Suprapubic skin (tissue), 4 donors: Measurements from ENCODE around the gene LCN12. TPM values are rescaled to one million over a fixed set of nuclear protein-coding genes. Genes with fewer than 3 reads are reported as not detected.

Experiments used
- DNase-seq, 2 donors: peaks; one replicate each; pipeline ENCODE4 v3.0.0-alpha.2; 2019; ENCODE audit warnings: low spot score in 2 of 2
- H3K27ac ChIP-seq: fragments of 200-600 bp; sonication (generic); one replicate; pipeline ENCODE4 v1.5.1; 2019
- H3K27me3 ChIP-seq: fragments of 200-600 bp; sonication (generic); one replicate; pipeline ENCODE4 v1.5.1; 2019
- H3K36me3 ChIP-seq: fragments of 200-600 bp; sonication (generic); one replicate; pipeline ENCODE4 v1.5.1; 2019
- H3K4me1 ChIP-seq: fragments of 200-600 bp; sonication (generic); one replicate; pipeline ENCODE4 v1.5.1; 2019
- H3K4me3 ChIP-seq: fragments of 200-600 bp; sonication (generic); one replicate; pipeline ENCODE4 v1.5.1; 2019; ENCODE audit warnings: mild to moderate bottlenecking
- H3K9me3 ChIP-seq: fragments of 200-600 bp; sonication (generic); one replicate; pipeline ENCODE4 v1.5.1; 2019
- CTCF ChIP-seq, 2 donors: fragments of 200-600 bp in 1 of 2; fragments of 450-650 bp in 1 of 2; sonication (generic) in 1 of 2; IDR thresholded peaks; one replicate each; pipeline ENCODE4 v1.5.1; 2016 to 2019; ENCODE audit warnings: antibody characterized with exemption in 2 of 2, mild to moderate bottlenecking in 1 of 2, moderate library complexity in 1 of 2
- EP300 ChIP-seq: sonication (generic); formaldehyde crosslinking; IDR thresholded peaks from one replicate; pipeline ENCODE4 v1.6.1; 2017; ENCODE audit warnings: antibody characterized with exemption
- POLR2A ChIP-seq, 2 donors: fragments of 450-650 bp; IDR thresholded peaks; one replicate each; pipeline ENCODE4 v1.6.1; 2017; ENCODE audit warnings: antibody characterized with exemption in 2 of 2, mild to moderate bottlenecking in 2 of 2, moderate library complexity in 2 of 2
- POLR2AphosphoS5 ChIP-seq, 3 donors: sonication (generic); formaldehyde crosslinking; IDR thresholded peaks; one replicate each; pipeline ENCODE4 v1.6.1; 2017; ENCODE audit warnings: antibody characterized with exemption in 3 of 3
- WGBS: methylation state at CpG from one replicate; pipeline ENCODE4 v1.1.5; 2018; 5-methylcytosine and 5-hydroxymethylcytosine counted together
- total RNA-seq, 4 donors: library from RNA; depleted of rRNA; stranded (reverse); fragments of >200 nt; gene quantifications; one replicate each; pipeline ENCODE4 v1.1.0, GENCODE V29; 2016

The LCN12 gene
- total RNA-seq, 4 donors from 2014 or later: 3.7 TPM; not detected in 3

GRCh38 chr9:136972743-136973142, 20.7 kb downstream of the LCN12 start:
- WGBS: 61% methylated on average over 8 of the region's 13 CpGs
- no peak for DNase-seq
- Histone ChIP-seq H3K4me1 (peaks cover 33% of the 10 kb centered on the region), H3K9me3 (no peaks in the 10 kb centered on the region), H3K4me3 (no peak overlapping the region), H3K27ac (no peak overlapping the region), H3K36me3 (no peaks in the 10 kb centered on the region), H3K27me3 (no peaks in the 10 kb centered on the region)
- TF ChIP-seq POLR2AphosphoS5 (IDR thresholded peaks at IDR 0.05): no peak
- no peak for TF ChIP-seq CTCF (IDR thresholded peaks at IDR 0.05)
- no peak for TF ChIP-seq EP300
- TF ChIP-seq POLR2A (IDR thresholded peaks at IDR 0.05): no peak

- no peaks in the 10 kb centered on the region for H3K9me3 ChIP-seq
- no peak overlapping the region for H3K27ac ChIP-seq
- TF ChIP-seq POLR2AphosphoS5 (IDR thresholded peaks at IDR 0.05) (no peak), EP300 (no peak), POLR2A (IDR thresholded peaks at IDR 0.05) (no peak), CTCF (IDR thresholded peaks at IDR 0.05) (no peak)
- H3K36me3 ChIP-seq: no peaks in the 10 kb centered on the region
- H3K27me3 ChIP-seq: no peaks in the 10 kb centered on the region
- 83% methylated on average over 25 of the region's 29 CpGs for WGBS
- H3K4me1 ChIP-seq: peaks cover 39% of the 10 kb centered on the region
- no peak overlapping the region for H3K4me3 ChIP-seq
- no peak for DNase-seq
Measured at GRCh38 chr9:136973618-136974617, 21.8 kb downstream of the LCN12 start.

GRCh38 chr9:136974817-136975535, 22.9 kb downstream of the LCN12 start:
- H3K4me1 ChIP-seq: peaks cover 39% of the 10 kb centered on the region
- H3K9me3 ChIP-seq: no peaks in the 10 kb centered on the region
- TF ChIP-seq POLR2A (IDR thresholded peaks at IDR 0.05) (no peak), POLR2AphosphoS5 (IDR thresholded peaks at IDR 0.05) (no peak), EP300 (no peak), CTCF (IDR thresholded peaks at IDR 0.05) (no peak)
- no peak overlapping the region for H3K27ac ChIP-seq
- WGBS: 46% methylated on average over 6 of the region's 15 CpGs
- H3K36me3 ChIP-seq: no peaks in the 10 kb centered on the region
- no peak overlapping the region for H3K4me3 ChIP-seq
- no peaks in the 10 kb centered on the region for H3K27me3 ChIP-seq
- no peak for DNase-seq

- Histone ChIP-seq H3K9me3 (no peaks in the 10 kb centered on the region), H3K4me1 (peaks cover 39% of the 10 kb centered on the region), H3K27ac (no peak overlapping the region), H3K36me3 (no peaks in the 10 kb centered on the region), H3K27me3 (no peaks in the 10 kb centered on the region), H3K4me3 (no peak overlapping the region)
- DNase-seq: no peak
- TF ChIP-seq CTCF (IDR thresholded peaks at IDR 0.05) (no peak), EP300 (no peak), POLR2AphosphoS5 (IDR thresholded peaks at IDR 0.05) (no peak), POLR2A (IDR thresholded peaks at IDR 0.05) (no peak)
- WGBS: 80% methylated on average over 2 of the region's 14 CpGs
Measured at GRCh38 chr9:136975644-136976043, 23.6 kb downstream of the LCN12 start.

- Histone ChIP-seq H3K27me3 (peaks cover under 1% of the 10 kb centered on the region), H3K4me1 (peaks cover 39% of the 10 kb centered on the region), H3K36me3 (no peaks in the 10 kb centered on the region), H3K9me3 (no peaks in the 10 kb centered on the region), H3K4me3 (peak within 1 kb of the TSS; percentile 56), H3K27ac (no peak within 1 kb of the TSS)
- no peak for DNase-seq
- no peak for TF ChIP-seq EP300
- no peak for TF ChIP-seq POLR2AphosphoS5 (IDR thresholded peaks at IDR 0.05)
- TF ChIP-seq POLR2A (IDR thresholded peaks at IDR 0.05): no peak
- TF ChIP-seq CTCF (IDR thresholded peaks at IDR 0.05): no peak
- 100% methylated on average over 4 of the region's 10 CpGs for WGBS
Measured at GRCh38 chr9:136977223-136977622, 25.1 kb downstream of the LCN12 start, which contains the start of gene PTGDS. Gene PTGDS, plus strand, starts transcription at chr9:136977504. Its CDS starts 75 bp downstream, at chr9:136977579.
